Neural progenitor cell (in vitro differentiated cells): ENCODE data around the gene ULK3. TPM values are rescaled to one million over a fixed set of nuclear protein-coding genes. Genes with fewer than 3 reads are reported as not detected.

Source experiments
- DNase-seq: peaks from one replicate; pipeline ENCODE4 v3.0.0-alpha.2; 2016; ENCODE audit warnings: low spot score
- H2AFZ ChIP-seq: fragments of 200-600 bp; sonication (generic); replicated peaks from 2 replicates; pipeline ENCODE4 v1.6.1; 2016; ENCODE audit warnings: antibody characterized with exemption
- H3F3A ChIP-seq: fragments of 200-600 bp; sonication (generic); 2 replicates; pipeline ENCODE4 v1.6.1; 2016; ENCODE audit warnings: antibody characterized with exemption, low read depth
- H3K27ac ChIP-seq: fragments of 200-600 bp; sonication (generic); 2 replicates; pipeline ENCODE4 v1.5.1; 2016; ENCODE audit warnings: mild to moderate bottlenecking
- H3K27me3 ChIP-seq: fragments of 200-600 bp; sonication (generic); 2 replicates; pipeline ENCODE4 v1.6.1; 2016; ENCODE audit warnings: mild to moderate bottlenecking, moderate library complexity
- H3K36me3 ChIP-seq: fragments of 200-600 bp; sonication (generic); 2 replicates; pipeline ENCODE4 v1.5.1; 2016
- H3K4me1 ChIP-seq: fragments of 200-600 bp; sonication (generic); 2 replicates; pipeline ENCODE4 v1.6.1; 2016; ENCODE audit warnings: mixed run types
- H3K4me2 ChIP-seq: fragments of 200-600 bp; sonication (generic); 2 replicates; pipeline ENCODE4 v1.6.1; 2016
- H3K4me3 ChIP-seq: fragments of 200-600 bp; sonication (generic); 2 replicates; pipeline ENCODE4 v1.5.1; 2016
- H3K79me2 ChIP-seq: fragments of 200-600 bp; sonication (generic); 2 replicates; pipeline ENCODE4 v1.6.1; 2016; ENCODE audit warnings: low read depth
- H3K9ac ChIP-seq: fragments of 200-600 bp; sonication (generic); 2 replicates; pipeline ENCODE4 v1.6.1; 2016
- H3K9me3 ChIP-seq: fragments of 200-600 bp; sonication (generic); 2 replicates; pipeline ENCODE4 v1.5.1; 2016; ENCODE audit warnings: low read depth
- H4K20me1 ChIP-seq: fragments of 200-600 bp; sonication (generic); 2 replicates; pipeline ENCODE4 v1.6.1; 2016; ENCODE audit warnings: low read depth
- H3K27ac Mint-ChIP-seq: 3 replicates; pipeline ENCODE4 v1.8.0; 2021; ENCODE audit warnings: mixed read lengths
- H3K27me3 Mint-ChIP-seq: 2 replicates; pipeline ENCODE4 v1.8.0; 2022; ENCODE audit warnings: low read depth, mild to moderate bottlenecking, inconsistent platforms, moderate library complexity, mixed read lengths; ENCODE audit not compliant: insufficient read depth
- H3K36me3 Mint-ChIP-seq: 3 replicates; pipeline ENCODE4 v1.8.0; 2021; ENCODE audit warnings: mixed read lengths
- H3K4me1 Mint-ChIP-seq: 3 replicates; pipeline ENCODE4 v1.8.0; 2021; ENCODE audit warnings: mixed read lengths
- H3K4me3 Mint-ChIP-seq: 3 replicates; pipeline ENCODE4 v1.8.0; 2021; ENCODE audit warnings: mild to moderate bottlenecking, moderate library complexity, mixed read lengths
- H3K9me3 Mint-ChIP-seq: 3 replicates; pipeline ENCODE4 v1.8.0; 2020; ENCODE audit warnings: mixed read lengths
- CTCF ChIP-seq: fragments of 200-600 bp; sonication (generic); IDR thresholded peaks from 2 replicates; pipeline ENCODE4 v1.5.1; 2017; ENCODE audit warnings: antibody characterized with exemption, mild to moderate bottlenecking
- EZH2 ChIP-seq: fragments of 200-600 bp; sonication (generic); IDR thresholded peaks from 2 replicates; pipeline ENCODE4 v1.6.1; 2017; ENCODE audit warnings: antibody characterized with exemption, mild to moderate bottlenecking, moderate library complexity
- EZH2phosphoT487 ChIP-seq: fragments of 200-600 bp; sonication (generic); IDR thresholded peaks from 2 replicates; pipeline ENCODE4 v1.6.1; 2017; ENCODE audit warnings: antibody characterized with exemption
- total RNA-seq: library from RNA; depleted of rRNA; stranded (reverse); fragments of >200 nt; gene quantifications from 2 replicates; pipeline ENCODE4 v1.2.3, GENCODE V29; 2015; ENCODE audit warnings: low replicate concordance

Gene ULK3
- total RNA-seq, 1 donor from 2014 or later = 22.7 TPM

GRCh38 chr15:74833376-74834107 lies 9.4 kb downstream of the ULK3 start:
- H3K9me3 Mint-ChIP-seq = no peaks in the 10 kb centered on the region

GRCh38 chr15:74832826-74833225 lies 10.1 kb downstream of the ULK3 start:
- H3K36me3 ChIP-seq = no peaks in the 10 kb centered on the region
- DNase-seq = no peak
- H3K9me3 ChIP-seq = no peaks in the 10 kb centered on the region
- no peak overlapping the region for H3K4me2 ChIP-seq
- H3K36me3 Mint-ChIP-seq = peaks cover 1% of the 10 kb centered on the region
- peaks cover 28% of the 10 kb centered on the region for H3K27me3 Mint-ChIP-seq
- H2AFZ ChIP-seq = no peak overlapping the region
- no peaks in the 10 kb centered on the region for H3K9me3 Mint-ChIP-seq
- peaks cover 10% of the 10 kb centered on the region for H4K20me1 ChIP-seq
- no peak overlapping the region for H3K4me3 Mint-ChIP-seq
- no peak overlapping the region for H3K4me3 ChIP-seq
- H3F3A ChIP-seq = peaks cover 5% of the 10 kb centered on the region
- TF ChIP-seq EZH2phosphoT487 = no peak
- TF ChIP-seq EZH2 = no peak
- no peak for TF ChIP-seq CTCF
- H3K4me1 ChIP-seq = no peaks in the 10 kb centered on the region
- no peak overlapping the region for H3K27ac Mint-ChIP-seq
- no peak overlapping the region for H3K27ac ChIP-seq
- peaks cover 9% of the 10 kb centered on the region for H3K4me1 Mint-ChIP-seq
- no peak overlapping the region for H3K9ac ChIP-seq
- H3K79me2 ChIP-seq = no peaks in the 10 kb centered on the region
- H3K27me3 ChIP-seq = peaks cover 18% of the 10 kb centered on the region

More at GRCh38 chr15:74833376-74834107, 9.4 kb downstream of the ULK3 start:
- Mint-ChIP-seq H3K36me3 (peaks cover 1% of the 10 kb centered on the region), H3K4me1 (peaks cover 9% of the 10 kb centered on the region), H3K27ac (no peak overlapping the region), H3K27me3 (peaks cover 25% of the 10 kb centered on the region), H3K4me3 (no peak overlapping the region)
- Histone ChIP-seq H3K4me2 (no peak overlapping the region), H3K27ac (no peak overlapping the region), H3K79me2 (no peaks in the 10 kb centered on the region), H3K9me3 (no peaks in the 10 kb centered on the region), H3K9ac (no peak overlapping the region), H3F3A (peaks cover 5% of the 10 kb centered on the region), H2AFZ (no peak overlapping the region), H4K20me1 (peaks cover 10% of the 10 kb centered on the region), H3K27me3 (peaks cover 11% of the 10 kb centered on the region), H3K4me1 (no peaks in the 10 kb centered on the region), H3K36me3 (no peaks in the 10 kb centered on the region), H3K4me3 (no peak overlapping the region)
- DNase-seq = no peak
- TF ChIP-seq EZH2 (no peak), EZH2phosphoT487 (no peak), CTCF (no peak)

GRCh38 chr15:74831813-74832495 lies 11.0 kb downstream of the ULK3 start:
- H3K27ac Mint-ChIP-seq = no peak overlapping the region
- no peaks in the 10 kb centered on the region for H3K9me3 ChIP-seq

More at GRCh38 chr15:74831813-74832495, 11.0 kb downstream of the ULK3 start:
- Histone ChIP-seq H3K36me3 (no peaks in the 10 kb centered on the region), H4K20me1 (peaks cover 18% of the 10 kb centered on the region), H3K27me3 (peaks cover 27% of the 10 kb centered on the region), H3K4me1 (peaks cover 1% of the 10 kb centered on the region), H3K27ac (no peak overlapping the region), H3K4me3 (no peak overlapping the region), H2AFZ (no peak overlapping the region), H3K9ac (no peak overlapping the region), H3K79me2 (no peaks in the 10 kb centered on the region), H3F3A (peaks cover 5% of the 10 kb centered on the region), H3K4me2 (no peak overlapping the region)
- Mint-ChIP-seq H3K4me1 (peaks cover 12% of the 10 kb centered on the region), H3K27me3 (peaks cover 36% of the 10 kb centered on the region), H3K4me3 (no peak overlapping the region), H3K9me3 (no peaks in the 10 kb centered on the region), H3K36me3 (no peaks in the 10 kb centered on the region)
- TF ChIP-seq CTCF = no peak
- no peak for TF ChIP-seq EZH2phosphoT487
- TF ChIP-seq EZH2 = no peak
- DNase-seq = no peak
